Left lobe of liver (tissue), 2 donors: Measurements from ENCODE around the gene THADA. TPM values are rescaled to one million over a fixed set of nuclear protein-coding genes. Genes with fewer than 3 reads are reported as not detected.
"Not testable (repeated sequence)": the region's sequence is repeated elsewhere in the genome, so short reads cannot be mapped to it uniquely, and the experiment has no call there.

ENCODE experiments used
- ATAC-seq: fragments of 200-7000 bp; cut with Tn5 transposase; one replicate; pipeline ENCODE4 v1.9.1; 2020; ENCODE audit warnings: mild to moderate bottlenecking, moderate library complexity
- DNase-seq: peaks from one replicate; pipeline ENCODE4 v3.0.0-alpha.2; 2020; ENCODE audit warnings: low spot score
- total RNA-seq: library from RNA; stranded (reverse); gene quantifications from one replicate; pipeline ENCODE4 v1.2.1, GENCODE V29; 2021
- donor health status: DM: no; HTN: no; CAD: no; lungs with moderate emphysema.
- donor health status: DM: no; HTN: yes; CAD: no.

The THADA gene
- total RNA-seq, 1 donor from 2014 or later: 20.0 TPM

DNA sequence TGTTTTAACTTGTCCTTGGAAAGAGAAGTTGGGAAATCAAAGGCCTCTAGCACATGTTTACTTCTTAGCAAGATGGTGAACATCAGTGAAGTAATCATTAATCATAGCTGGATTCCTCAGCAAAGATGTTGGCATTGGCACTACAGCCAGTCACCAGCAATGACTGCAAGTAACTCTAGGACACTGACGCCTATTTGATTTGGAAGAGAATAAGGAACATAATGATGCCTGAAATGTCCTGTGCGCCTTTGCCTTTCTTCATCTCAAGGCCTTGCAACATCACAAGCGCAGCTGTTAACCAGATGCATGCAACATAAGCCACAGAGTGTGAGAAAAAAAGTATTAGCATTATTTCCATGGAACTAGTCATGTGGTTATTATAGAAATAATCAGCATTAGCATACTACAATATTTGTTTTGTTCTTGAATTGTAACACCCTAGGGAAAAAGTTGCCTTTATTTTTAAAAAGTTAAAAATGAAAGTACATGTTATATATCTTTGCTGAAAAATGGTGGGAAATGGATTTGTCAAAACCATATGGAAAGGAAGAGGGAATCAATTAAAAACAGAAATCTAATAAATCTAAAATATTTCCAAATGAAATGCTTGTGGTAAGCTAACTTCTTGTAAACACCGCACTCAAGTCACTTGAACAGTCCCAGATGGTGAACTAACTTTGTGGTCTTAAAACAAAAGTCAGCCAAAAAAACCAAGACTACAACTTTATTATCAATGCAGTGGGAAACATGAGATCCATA is 55.6 kb downstream of the THADA start:
- ATAC-seq (peak; percentile 87), DNase-seq (peak; percentile 85)

DNA sequence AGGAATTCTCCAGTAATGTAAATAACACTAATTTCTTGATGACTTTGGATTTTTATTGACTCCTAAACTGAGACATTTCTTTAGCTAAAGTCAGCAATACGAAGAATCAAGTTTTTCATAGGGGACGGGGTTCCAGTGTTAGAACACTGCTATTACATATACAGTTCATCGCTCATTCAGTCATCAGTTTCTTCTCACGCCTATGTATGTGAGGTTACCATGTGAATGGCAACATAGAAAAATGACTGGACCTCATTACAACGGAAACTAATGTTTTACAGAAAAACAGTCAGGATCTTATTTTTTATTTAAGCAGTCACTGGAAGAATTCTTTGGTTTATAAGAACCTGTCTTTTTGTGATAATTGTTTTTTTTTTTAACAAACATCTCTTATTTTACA is 56.4 kb downstream of the THADA start:
- no peak for DNase-seq
- no peak for ATAC-seq

DNA sequence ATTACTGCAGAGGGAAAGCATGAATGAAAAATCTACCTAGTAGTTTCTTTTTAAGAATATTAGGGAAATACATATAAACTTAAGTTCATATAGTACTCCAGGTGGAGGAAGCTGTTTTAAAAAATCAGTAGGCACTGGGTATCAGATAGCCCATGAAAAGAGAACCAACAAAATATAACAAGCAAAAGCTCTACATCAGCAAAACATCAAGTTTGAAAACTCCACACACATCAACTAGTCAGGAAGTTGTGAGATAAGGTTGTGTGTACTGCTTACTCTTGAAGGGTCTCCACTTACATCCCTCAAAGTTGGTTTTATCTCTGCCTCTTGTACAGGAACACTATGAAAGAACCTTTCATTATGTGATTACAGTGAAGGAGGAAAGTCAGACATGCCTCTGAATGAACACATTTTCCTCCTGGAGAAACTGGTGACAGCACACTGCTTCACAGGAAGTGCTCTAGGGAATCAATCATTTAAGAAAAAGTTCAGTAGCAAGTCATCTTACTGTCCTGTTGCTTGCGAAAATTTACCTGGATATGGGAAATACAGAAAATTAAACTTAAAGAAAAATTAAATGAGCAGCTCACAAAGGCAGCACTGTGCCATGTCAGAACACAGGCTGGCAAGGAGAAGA is 57.7 kb downstream of the THADA start:
- no peak for ATAC-seq
- no peak for DNase-seq

DNA sequence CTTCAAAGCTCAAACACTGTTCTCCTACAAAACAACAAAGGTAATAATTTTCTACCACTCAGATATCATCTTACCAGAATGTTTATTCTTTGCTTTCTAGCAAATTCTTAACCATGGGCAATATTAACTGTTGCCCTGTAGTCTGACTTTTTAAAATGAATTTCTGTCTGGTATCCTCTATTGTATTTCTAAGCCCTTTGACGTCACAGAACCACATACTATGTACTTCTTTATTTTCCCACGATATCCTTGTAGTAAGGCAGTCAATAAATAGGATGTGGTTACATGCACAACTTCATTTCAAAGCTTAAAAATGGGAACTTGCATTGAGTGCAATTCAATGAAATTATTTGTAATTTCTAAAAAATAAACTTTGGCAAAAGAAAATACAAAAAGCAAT is 58.7 kb downstream of the THADA start:
- no peak for ATAC-seq
- DNase-seq: no peak

DNA sequence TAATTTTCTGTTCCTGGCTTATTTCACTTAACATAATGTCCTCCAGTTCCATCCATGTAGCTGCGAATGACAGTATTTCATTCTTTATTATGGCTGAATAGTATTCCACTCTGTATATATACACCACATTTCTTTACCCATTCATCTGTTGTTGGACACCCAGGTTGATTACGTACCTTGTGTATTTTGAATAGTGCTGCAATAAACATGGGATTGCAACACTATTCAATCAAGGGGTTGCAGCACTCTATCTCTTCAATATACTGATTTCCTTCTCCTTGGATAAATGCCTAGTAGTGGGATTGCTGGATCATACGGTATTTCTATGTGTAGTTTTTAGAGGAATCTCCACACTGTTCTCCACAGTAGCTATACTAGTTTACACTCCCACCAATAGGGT is 61.3 kb downstream of the THADA start:
- ATAC-seq (peak; percentile 72), DNase-seq (no peak)

DNA sequence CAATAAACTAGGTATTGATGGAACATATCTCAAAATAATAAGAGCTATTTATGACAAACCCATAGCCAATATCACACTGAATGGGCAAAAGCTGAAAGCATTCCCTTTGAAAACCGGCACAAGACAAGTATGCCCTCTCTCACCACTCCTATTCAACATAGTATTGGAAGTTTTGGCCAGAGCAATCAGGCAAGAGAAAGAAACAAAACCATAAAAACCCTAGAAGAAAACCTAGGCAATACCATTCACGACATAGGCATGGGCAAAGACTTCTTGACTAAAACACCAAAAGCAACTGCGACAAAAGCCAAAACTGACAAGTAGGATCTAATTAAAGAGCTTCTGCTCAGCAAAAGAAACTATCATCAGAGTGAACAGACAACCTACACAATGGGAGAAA is 63.3 kb downstream of the THADA start:
- not testable (repeated sequence) for DNase-seq, ATAC-seq

DNA sequence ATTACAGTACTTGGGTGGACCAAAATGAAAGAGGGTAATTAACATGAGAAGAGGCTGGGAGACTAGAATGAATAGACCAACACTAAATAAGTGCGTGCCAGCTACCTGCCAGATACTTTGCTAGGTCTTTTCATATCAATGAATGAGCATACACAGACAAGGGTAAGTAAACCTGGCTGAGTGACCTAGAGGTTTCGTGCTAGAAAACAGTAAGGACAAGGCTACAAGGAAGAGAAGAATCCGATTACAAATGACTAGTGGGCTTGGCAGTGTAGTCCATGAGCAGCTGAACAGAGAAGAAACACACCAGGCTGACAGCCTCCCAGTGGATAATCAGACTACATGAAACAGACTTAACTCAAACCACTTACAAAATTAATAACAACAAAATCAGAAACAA is 64.6 kb downstream of the THADA start:
- DNase-seq: no peak
- no peak for ATAC-seq

DNA sequence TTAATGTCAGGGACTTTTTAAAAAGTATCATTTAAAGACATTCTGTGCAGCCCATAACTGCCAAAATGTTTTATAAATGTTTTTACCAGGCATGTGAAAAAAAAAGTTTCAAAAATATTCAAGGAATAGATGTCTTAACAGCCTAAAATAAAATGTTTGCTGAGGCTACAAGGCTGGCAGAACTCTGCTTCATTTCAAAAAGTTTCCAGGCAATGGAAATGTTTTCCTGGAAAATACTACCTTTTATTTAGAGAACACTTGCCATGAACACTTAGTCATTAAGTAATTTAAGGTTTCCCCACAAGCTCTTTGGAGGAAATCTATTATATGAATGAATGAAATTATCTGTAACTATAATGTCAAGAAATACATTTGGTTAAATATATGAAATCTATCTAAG is 68.8 kb downstream of the THADA start:
- no peak for DNase-seq
- peak; percentile 32 for ATAC-seq

DNA sequence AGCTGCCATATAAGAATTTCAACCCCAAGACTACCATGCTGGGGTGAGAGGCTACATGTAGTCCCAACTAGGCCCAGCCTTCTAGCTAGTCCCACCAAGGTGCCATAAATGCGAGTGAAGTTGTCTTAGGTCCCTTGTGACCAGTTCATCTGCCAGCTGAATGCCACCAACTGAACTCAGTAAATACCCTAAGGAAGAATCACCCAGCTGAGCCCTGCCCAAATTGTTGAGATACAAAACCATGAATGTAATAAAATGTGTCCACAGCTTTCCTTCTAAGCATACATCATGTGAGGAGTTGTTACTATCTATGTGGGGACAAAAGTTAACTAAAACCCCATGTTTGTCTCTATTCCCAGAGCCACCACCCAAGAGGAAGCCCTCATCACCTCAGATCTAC is 70.3 kb downstream of the THADA start:
- DNase-seq (no peak), ATAC-seq (no peak)

DNA sequence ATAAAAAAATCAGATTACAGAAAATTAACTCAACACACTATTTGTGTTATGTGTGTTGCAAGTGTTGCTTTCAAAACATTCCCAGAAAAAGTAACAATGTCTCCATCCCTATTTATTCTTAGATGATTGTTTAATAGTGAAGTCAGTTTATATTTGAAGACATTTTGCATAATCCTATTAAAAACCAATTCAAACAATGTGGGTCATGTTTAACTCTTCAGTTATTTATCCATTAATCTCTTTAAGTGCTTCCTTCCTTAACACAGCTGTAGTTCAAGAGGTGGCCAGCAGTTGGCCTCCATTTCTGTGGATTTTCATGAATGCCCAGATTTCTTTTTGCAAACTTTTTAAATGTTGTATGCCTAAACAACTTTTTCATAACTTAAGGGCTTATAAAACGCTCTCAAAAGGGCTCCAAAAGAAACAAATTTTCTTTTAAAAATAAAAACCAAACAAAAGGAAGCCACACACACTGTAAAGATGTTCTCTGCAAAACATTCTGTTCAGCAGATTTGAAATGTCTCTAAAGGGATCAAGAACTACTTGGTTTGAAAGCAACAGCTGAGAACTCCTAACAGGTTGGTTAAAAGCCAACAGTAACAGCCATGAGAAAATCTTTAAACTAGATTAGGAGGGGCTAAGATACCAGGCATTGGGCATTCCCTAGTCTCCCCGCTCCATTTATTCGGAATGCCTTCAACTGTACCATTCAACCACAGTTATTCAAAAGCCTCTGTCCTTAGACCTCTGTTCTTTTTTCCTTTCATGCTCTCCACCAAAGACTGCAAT is 71.5 kb downstream of the THADA start:
- ATAC-seq: no peak
- no peak for DNase-seq

DNA sequence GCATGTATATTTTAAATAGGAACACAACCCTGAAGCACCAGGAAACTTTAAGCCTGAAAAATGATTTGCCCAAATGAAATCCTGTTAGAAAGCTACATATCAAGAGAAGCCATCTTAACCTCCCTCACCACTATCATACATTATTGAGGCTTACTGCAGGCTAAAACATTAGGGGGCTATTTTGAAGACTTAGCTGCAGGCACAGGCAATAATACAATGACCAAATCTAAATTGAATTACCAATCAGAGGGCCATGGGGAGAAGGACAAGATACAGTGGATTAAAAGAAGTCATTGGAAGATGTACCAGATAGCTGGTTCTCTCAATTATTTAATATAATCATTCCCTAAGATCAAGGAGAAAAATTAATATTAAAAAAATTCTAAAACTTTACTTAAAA is 73.7 kb downstream of the THADA start:
- ATAC-seq: no peak

DNA sequence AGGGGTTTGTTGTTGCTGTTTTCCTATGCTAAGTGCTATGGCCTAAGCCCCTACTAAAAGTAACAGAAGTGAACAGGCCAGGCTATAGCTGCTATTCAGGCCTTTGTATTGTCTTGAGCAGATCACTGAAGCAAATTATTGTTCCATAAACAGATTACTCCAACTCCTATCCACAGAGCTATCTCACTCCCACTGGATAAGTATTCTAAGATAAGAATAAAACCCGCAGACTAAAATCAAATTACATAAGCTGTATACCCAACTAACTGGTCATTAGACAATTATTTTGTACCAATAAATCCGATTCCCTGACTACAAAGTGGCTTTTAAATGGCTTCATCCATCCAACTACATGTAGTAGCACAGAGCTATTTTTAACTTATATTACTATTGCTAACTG is 74.3 kb downstream of the THADA start:
- DNase-seq (no peak), ATAC-seq (no peak)

More for the DNA sequence above, 73.7 kb downstream of the THADA start:
- no peak for DNase-seq

DNA sequence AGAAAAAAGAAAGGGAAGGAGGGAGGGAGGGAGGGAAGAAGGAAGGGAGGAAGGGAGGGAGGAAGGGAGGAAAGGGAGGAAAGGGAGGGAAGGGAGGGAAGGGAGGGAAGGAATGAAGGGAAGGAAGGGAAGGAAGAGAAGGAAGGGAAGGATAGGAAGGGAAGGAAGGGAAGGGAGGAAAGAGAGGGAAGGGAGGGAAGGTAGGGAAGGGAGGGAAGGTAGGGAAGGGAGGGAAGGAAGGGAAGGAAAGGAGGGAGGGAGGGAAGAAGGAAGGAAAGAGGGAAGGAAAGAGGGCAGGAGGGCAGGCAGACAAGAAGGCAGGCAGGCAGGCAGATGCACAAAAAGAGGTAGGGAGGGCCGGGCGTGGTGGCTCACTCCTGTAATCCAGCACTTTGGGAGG is 74.9 kb downstream of the THADA start:
- no peak for ATAC-seq
- no peak for DNase-seq

DNA sequence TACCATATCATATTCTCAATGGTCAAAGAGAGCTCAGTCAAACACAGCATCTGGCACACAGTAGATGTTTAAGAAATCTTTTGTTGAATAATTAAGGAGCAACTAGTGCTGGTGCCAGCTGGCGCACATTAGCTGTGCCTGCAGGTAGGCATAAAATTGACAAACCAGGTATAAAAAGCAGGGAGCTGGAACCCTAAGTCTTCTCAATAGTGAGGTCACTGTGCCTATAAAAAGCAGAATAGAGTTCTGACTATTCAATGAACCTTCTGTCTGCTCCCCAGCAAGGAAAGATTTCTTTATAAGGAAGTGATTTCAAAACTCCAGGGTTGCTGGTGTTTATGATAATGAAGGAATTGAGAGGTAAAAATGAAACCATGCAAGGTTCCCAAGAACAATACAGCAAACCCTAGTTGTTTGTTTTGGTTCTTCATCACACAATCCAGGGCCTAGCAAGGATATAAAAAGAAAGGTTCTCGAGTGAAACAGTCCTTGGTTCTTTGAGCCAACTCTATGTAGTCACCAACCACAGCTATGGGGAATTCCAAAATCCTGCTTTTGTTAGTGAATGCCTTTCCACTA is 76.1 kb downstream of the THADA start:
- DNase-seq (no peak), ATAC-seq (peak; percentile 34)

DNA sequence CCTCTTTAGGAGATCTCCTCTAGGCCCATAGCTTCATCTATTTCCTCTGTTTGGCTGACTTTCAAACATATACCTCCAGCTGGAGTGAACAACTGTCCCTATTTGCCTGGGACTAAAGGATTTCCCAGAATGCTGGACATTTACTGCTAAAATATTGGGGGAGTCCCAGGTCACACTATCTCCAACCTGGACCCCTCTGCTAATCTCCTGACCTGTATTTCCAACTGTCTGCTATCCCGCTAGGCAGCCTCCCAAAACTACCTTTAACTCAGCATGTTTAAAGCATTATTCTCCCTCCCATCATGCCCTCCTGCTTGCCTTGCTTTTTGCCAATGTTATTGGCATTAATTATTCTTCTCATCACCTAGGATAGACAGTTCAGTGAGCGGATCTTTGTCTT is 77.1 kb downstream of the THADA start:
- DNase-seq (no peak), ATAC-seq (no peak)

DNA sequence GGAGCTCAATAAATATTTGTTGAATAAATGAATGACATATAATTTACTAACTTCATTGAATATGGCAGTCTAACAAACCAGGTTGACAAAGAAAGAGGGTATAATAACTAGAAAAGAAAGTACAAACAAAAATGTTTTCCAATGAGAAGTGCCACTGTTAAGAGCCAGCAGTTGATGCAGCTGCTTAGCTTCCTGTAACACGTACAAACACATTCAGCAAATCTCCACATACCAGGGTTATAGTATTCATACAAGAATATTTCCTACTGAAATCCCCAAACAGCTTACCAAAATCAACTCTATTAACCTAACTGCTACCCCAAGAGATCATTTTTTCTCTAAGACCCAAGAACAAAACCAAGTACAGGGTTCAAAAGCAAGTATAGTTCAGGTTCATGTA is 77.7 kb downstream of the THADA start:
- no peak for DNase-seq

DNA sequence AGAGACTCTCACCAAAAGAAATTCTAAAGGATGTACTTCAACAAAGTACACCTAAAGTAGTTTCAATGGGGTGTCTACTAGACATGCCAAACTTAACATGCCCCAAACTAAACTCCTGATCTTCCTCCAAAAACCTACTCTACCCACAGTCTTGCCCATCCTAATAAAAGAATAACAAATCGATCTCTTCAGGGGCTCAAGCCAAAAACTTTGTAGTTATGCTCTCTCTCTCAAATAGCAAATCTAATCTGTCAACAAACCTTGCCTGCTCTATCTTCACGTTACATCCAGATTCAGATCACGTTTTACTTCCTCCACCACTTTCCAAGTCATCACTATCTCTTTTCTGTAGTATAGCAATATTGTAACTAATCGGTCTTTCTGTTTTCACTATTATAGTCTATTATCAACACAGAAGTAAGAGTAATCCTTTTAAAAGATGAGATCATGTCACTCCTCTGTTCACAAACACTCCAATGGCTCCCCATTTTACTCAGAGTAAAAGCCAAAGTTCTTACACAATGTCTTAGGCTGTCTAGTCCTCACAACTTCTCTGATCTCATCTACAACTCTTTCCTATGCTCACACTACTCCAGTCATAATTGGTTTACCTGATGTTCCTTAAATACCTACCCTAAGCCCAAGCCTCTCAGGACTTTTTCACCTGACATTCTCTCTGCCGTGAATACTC is 79.9 kb downstream of the THADA start:
- peak; percentile 77 for ATAC-seq
- no peak for DNase-seq

More for the DNA sequence above, 77.7 kb downstream of the THADA start:
- no peak for ATAC-seq

DNA sequence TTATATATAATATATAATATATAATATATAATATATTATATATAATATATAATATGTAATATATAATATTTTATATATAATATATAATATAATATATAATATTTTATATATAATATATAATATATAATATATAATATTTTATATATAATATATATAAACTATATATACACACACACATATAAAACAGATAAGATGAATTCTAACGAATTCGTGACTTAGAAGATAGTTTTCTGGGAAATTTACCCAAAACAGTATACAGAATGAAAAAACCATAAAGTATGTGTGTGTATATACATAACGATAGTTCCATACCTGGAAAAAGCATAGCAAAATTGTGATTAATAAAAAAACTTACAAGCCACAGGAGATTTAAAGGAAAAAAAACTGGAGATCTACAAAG is 80.6 kb downstream of the THADA start:
- DNase-seq: no peak
- no peak for ATAC-seq

DNA sequence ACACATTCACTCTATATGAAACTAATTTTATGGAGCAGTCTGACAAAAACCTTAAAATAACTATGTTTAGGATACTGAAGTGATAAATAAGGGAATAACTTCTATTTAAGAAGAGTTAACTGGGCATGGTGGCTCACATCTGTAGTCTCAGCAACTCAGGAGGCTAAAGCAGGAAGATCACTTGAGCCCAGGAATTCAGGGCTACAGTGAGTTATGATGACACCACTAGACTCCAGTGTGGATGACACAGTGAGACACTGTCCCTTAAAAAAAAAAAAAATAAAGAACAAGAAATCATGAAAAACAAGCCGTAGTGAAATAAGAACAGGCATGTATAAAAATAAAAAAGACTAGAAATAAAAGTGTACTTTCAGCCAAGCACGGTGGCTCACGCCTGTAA is 82.0 kb downstream of the THADA start:
- ATAC-seq (no peak), DNase-seq (no peak)

DNA sequence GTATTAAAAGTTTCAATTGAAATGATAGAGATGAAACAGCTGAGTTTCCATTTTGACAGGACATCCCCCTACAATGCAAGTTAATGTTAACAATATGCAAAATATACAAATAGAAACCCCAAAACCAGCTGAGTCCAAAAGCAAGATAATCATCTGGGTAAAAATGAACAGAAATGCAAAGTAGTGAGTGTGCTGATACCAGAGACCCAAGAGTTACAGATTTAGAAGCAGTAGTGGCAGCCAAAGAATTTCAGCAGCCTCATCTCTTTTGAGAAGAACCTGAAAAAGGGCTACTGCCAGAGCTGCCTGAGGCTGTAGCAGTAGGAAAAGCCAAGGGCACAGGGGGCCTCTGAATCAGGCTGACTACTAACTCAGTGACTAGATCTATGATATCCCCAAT is 82.6 kb downstream of the THADA start:
- ATAC-seq (no peak), DNase-seq (no peak)

DNA sequence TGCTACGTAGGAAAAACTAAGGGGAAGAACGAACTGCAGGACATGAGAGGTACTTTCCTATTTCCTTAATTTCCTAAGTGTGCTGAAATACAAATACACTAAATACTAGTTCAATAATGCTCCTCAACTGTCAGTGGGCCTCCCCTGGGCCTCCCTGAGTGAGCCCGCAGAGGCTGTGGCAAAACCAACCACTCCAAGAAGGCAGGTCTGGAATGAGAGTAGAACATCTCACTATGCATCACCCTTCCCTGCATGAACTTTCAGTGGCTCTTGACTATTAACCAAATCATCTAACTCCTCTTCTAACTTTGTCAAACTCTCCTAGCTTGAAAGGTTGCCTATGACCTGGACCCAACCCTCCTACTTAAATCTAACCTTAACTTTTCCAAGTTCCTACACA is 84.6 kb downstream of the THADA start:
- DNase-seq (no peak), ATAC-seq (no peak)
